ENCODE measurements around the gene GPR39.

The GPR39 gene

DNA sequence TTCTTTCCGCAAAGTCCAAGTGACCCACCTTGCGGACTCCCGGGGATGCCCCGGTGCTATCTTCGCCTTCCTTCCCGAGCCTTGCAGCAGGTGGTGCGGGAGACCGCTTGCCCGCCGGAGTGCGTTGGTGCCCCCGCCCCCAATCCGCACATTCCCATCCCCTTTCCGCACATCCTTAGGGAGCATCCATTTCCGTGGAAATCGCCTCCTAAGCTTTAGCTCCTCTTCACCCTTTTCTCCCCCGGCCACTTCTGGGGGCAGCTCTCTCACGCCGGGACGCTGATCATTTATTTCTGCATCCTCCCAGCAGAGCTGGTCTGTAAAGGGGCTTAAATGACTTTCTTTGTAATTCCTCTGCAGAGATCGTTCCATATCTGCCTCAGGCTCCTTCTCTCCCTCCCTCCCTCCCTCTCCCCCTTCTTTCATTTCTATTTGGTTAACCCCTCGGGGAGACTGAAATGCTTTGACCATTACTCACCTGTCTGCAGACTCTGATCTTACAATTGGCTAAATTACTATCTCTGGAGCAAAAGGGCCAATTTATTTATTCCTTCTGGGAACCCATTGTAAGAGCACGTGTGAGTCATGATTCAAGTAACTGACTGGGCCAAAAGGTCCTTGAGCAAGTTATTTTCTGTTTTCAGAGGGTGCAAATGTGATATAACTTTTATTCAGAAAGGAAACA is 254.7 kb downstream of the GPR39 start:
- DNase-seq (ENCODE audit: low spot score) = no peak

DNA sequence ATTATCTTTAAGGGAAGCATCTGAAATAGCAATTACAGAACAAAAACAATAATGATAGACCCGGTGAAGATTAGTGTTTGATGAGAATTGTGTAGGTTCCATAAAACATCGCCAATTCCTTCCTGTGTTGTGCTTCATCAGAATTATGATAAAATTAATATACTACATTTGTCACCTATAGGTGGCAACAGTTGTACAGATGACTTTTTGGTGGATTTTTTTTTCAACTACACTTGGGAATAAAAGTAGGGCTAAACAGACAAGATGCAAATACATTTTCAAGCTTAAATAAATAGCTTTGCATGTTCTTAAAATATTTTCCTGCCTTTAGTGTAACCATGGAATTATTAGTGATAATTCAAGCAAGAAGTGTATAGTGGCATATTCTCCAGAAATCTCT is 260.4 kb downstream of the GPR39 start:
- DNase-seq (ENCODE audit: low spot score) = no peak

DNA sequence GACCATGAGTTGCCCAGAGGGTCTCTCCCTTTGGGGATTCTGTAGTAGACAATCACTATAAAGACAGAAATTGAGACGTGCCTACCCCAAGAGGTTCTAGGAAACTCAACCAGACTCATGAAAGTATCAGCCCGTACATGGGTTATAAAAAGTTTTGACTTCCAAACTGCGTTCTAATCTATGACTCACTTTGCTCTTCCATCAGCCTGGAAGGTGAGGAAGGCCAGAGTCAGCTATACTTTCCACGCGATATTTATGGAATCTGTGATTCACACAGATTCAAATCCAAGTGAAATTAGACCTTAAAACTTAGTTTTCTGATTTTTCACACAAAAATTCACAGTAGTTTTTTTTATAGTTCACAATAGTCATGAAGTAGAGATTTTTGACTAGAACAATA is 261.1 kb downstream of the GPR39 start:
- no peak for DNase-seq (ENCODE audit: low spot score)

DNA sequence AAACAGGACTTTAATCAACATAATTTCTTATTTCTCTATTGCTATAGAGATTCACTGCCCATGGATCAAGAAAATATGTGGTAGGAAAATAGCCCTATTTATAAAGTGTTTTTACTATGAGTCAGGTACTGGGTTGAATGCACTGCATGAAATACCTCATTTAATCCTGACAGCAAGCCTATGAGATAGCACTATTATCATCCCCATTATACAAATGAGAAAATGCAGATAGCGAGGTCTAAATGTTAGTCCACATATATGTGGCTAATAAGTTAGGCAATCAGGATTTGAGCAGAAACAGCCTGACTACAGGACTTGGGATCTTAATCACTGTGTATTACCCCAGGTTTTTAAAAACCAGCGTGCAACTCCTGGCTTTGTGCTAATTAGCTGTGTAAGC is 261.9 kb downstream of the GPR39 start:
- DNase-seq (ENCODE audit: low spot score) = no peak

DNA sequence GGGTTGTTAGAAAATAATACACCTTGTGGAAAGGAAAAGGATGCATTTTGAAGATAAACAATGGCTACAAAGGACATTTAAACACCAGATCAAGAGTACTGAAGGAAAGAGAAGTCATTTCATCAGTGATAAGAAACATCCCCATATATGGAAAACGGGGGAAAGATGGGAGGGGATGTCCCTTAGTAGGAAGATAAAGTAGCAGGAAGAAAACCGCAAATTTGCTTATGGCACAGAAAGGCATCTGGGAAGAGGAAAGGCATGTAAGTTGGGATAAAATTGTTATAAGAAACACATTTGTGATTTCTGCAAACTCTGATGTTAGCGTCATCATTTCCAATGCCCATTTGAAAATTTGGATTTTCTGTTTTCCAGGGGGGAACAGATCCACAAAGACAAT is 263.9 kb downstream of the GPR39 start:
- DNase-seq (ENCODE audit: low spot score) = no peak

DNA sequence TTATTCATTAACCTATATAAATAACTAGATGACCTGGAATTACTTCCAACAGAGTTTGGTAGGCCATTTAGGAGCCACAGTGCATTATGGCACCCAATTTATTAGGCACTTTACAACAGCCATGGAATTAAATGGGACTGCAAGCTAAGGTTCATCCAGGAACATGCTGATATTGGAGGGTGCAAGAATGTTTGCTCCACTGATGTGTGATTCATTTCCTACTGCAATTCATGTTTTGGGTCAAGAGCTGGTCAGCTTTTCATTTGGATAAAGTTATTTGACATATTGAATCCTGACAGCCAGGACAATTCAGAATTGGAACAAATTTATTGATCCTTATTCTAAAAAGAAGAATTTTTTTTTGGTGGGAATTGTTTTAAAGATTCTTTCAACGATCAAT is 265.2 kb downstream of the GPR39 start:
- no peak for DNase-seq (ENCODE audit: low spot score)

DNA sequence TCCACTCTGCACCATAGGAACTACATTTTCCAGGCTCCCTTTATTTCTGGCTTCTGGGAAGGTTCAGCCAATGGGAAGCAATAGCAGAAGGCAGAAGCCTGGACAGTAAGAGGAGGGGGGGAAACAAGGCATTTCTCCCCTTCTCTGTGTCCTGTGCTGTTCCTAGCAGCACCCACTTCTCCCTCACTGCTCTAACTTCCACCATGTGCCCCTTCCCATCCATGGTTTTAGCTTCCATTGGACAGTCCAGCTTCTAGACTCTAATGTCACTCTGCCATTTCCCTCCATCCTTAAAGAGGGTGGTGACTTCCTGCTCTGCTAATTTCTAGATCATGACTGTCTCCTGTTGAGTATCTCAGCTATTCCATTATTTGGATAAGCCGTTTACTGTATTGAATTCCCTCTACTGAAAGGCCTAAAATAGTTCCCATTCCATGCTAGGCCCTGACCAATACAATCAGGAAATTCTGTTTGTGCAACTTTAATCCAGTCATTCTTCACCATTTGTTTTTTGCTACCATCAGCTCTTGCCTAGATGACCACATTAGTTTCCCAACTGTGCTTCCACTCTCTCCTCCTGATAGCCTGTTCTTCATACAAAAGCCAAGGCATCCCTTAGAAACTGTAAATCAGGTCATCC is 274.2 kb downstream of the GPR39 start:
- DNase-seq (ENCODE audit: low spot score) = no peak

DNA sequence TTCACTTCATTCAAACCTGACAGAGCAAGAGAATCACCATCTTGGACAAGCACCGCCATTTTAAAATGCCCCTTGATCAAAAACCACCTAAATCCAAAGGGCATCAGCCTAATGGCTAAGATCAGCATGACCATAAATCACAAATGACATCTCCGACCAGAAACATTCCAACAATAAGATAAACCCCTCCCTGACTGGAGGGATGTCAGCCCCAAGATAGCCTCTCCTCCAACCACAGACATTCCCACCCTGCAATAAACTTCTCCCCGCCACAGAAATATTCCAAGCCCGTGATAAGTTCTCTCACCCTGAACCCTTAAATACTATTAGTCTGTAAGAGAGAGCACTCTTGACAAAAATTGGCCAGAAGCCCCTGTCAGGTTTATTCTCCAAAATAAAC is 275.0 kb downstream of the GPR39 start:
- DNase-seq (ENCODE audit: low spot score) = no peak

DNA sequence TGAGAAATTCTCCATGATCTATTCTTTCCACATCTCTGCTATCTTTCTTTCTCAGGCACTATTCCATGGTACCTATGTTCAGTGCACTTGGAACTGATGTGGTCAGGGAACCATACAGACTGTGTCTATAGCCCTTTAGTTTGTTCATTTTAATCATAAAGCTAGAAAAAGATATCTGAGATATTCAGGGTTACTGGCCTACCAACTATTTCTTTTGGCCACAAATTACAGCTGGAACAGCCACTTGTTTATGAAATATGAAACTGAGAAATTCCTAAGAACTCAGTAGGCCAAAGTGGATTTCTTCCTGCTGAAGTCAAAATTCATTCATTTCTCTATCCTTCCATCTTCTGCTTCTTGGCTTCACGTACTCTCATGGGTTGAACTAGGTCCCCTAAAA is 276.2 kb downstream of the GPR39 start:
- no peak for DNase-seq (ENCODE audit: low spot score)
